GM12891 (cell line): Measurements from ENCODE around the gene H1-8.

Experiments used
- PAX5 ChIP-seq: IDR thresholded peaks from 2 replicates; pipeline ENCODE4 v1.6.1; 2011; ENCODE audit warnings: low read length, moderate library complexity, mild to moderate bottlenecking; ENCODE audit not compliant: insufficient read depth, severe bottlenecking
- POLR2A ChIP-seq: IDR thresholded peaks from 2 replicates; pipeline ENCODE4 v1.6.1; 2011; ENCODE audit warnings: low read depth, low read length, control low read depth
- POLR2AphosphoS5 ChIP-seq: IDR thresholded peaks from 2 replicates; pipeline ENCODE4 v1.6.1; 2011; ENCODE audit warnings: low read depth, low read length, control low read depth

GRCh38 chr3:129553171-129553570, 10.2 kb downstream of the H1-8 start:
- TF ChIP-seq POLR2A (no peak), POLR2AphosphoS5 (no peak), PAX5 (no peak)
